ENCODE measurements around the gene GNAI3.

GRCh38 chr1:109603229-109603628, 54.8 kb downstream of the GNAI3 start:
- no peak for TF ChIP-seq CTCF (conservative IDR thresholded peaks at IDR 0.05)
- TF ChIP-seq EZH2 (IDR thresholded peaks at IDR 0.05; ENCODE audit: low read depth): no peak

Data from PC-9 (cell line).